H9 (cell line): ENCODE data around the gene FOXB1. TPM values are rescaled to one million over a fixed set of nuclear protein-coding genes. Genes with fewer than 3 reads are reported as not detected.

Source experiments
- DNase-seq: peaks from one replicate; pipeline ENCODE4 v3.0.0-alpha.2; 2017
- H2AFZ ChIP-seq: one replicate; pipeline ENCODE4 v1.6.1; 2013; ENCODE audit warnings: mild to moderate bottlenecking, low read length, control low read depth, moderate library complexity
- H2AK5ac ChIP-seq: 2 replicates; pipeline ENCODE4 v1.6.1; 2013; ENCODE audit warnings: low read length, control low read depth, mixed read lengths; ENCODE audit not compliant: insufficient read length
- H2BK120ac ChIP-seq: one replicate; pipeline ENCODE4 v1.6.1; 2013; ENCODE audit warnings: low read depth, mild to moderate bottlenecking, low read length, control low read depth, inconsistent platforms; ENCODE audit not compliant: poor library complexity, severe bottlenecking
- H2BK12ac ChIP-seq: 2 replicates; pipeline ENCODE4 v1.6.1; 2013; ENCODE audit warnings: low read length, control low read depth, mixed read lengths, low read depth; ENCODE audit not compliant: insufficient read length
- H2BK15ac ChIP-seq: 2 replicates; pipeline ENCODE4 v1.6.1; 2013; ENCODE audit warnings: low read depth, low read length, control low read depth
- H2BK20ac ChIP-seq: one replicate; pipeline ENCODE4 v1.6.1; 2013; ENCODE audit warnings: low read depth, mild to moderate bottlenecking, low read length, control low read depth, inconsistent platforms; ENCODE audit not compliant: poor library complexity, severe bottlenecking
- H2BK5ac ChIP-seq: 2 replicates; pipeline ENCODE4 v1.6.1; 2013; ENCODE audit warnings: low read length, control low read depth, mixed read lengths; ENCODE audit not compliant: insufficient read length
- H3K14ac ChIP-seq: 2 replicates; pipeline ENCODE4 v1.6.1; 2013; ENCODE audit warnings: low read length, control low read depth; ENCODE audit not compliant: insufficient read depth
- H3K18ac ChIP-seq: 2 replicates; pipeline ENCODE4 v1.6.1; 2013; ENCODE audit warnings: low read depth, mild to moderate bottlenecking, mixed read lengths, low read length, control low read depth; ENCODE audit not compliant: insufficient read length
- H3K23ac ChIP-seq: 2 replicates; pipeline ENCODE4 v1.6.1; 2013; ENCODE audit warnings: low read length, control low read depth, mixed read lengths, low read depth; ENCODE audit not compliant: insufficient read length
- H3K23me2 ChIP-seq: 2 replicates; pipeline ENCODE4 v1.6.1; 2013; ENCODE audit warnings: low read depth, mild to moderate bottlenecking, mixed read lengths, low read length, control low read depth; ENCODE audit not compliant: insufficient read length, poor library complexity, severe bottlenecking
- H3K27ac ChIP-seq: 2 replicates; pipeline ENCODE4 v1.5.1; 2013; ENCODE audit warnings: low read length, control low read depth, mixed read lengths, low read depth; ENCODE audit not compliant: insufficient read length
- H3K27me3 ChIP-seq: 2 replicates; pipeline ENCODE4 v1.6.1; 2013; ENCODE audit warnings: low read length, control low read depth, inconsistent platforms; ENCODE audit not compliant: insufficient read depth
- H3K4ac ChIP-seq: 2 replicates; pipeline ENCODE4 v1.6.1; 2013; ENCODE audit warnings: low read depth, mild to moderate bottlenecking, control low read depth, inconsistent platforms, low read length, moderate library complexity
- H3K4me1 ChIP-seq: 2 replicates; pipeline ENCODE4 v1.6.1; 2013; ENCODE audit warnings: low read length, control low read depth, inconsistent platforms; ENCODE audit not compliant: insufficient read depth
- H3K4me2 ChIP-seq: 2 replicates; pipeline ENCODE4 v1.6.1; 2013; ENCODE audit warnings: low read length, control low read depth, mixed read lengths; ENCODE audit not compliant: insufficient read length, insufficient read depth
- H3K56ac ChIP-seq: 2 replicates; pipeline ENCODE4 v1.6.1; 2013; ENCODE audit warnings: low read depth, mild to moderate bottlenecking, mixed read lengths, low read length, control low read depth; ENCODE audit not compliant: insufficient read length
- H3K79me1 ChIP-seq: 2 replicates; pipeline ENCODE4 v1.6.1; 2013; ENCODE audit warnings: low read depth, mild to moderate bottlenecking, moderate library complexity, low read length, control low read depth, inconsistent platforms; ENCODE audit not compliant: insufficient read depth, poor library complexity, severe bottlenecking
- H3K79me2 ChIP-seq: 2 replicates; pipeline ENCODE4 v1.6.1; 2013; ENCODE audit warnings: low read length, control low read depth, inconsistent platforms; ENCODE audit not compliant: insufficient read depth
- H3K9ac ChIP-seq: 2 replicates; pipeline ENCODE4 v1.6.1; 2013; ENCODE audit warnings: low read length, control low read depth, mixed read lengths; ENCODE audit not compliant: insufficient read length; ENCODE audit errors: extremely low read depth
- H3K9me3 ChIP-seq: one replicate; pipeline ENCODE4 v1.6.1; 2013; ENCODE audit warnings: low read depth, low read length, inconsistent platforms; ENCODE audit not compliant: control insufficient read depth
- H3T11ph ChIP-seq: one replicate; pipeline ENCODE4 v1.6.1; 2013; ENCODE audit warnings: mild to moderate bottlenecking, low read length, control low read depth, inconsistent platforms
- H4K20me1 ChIP-seq: one replicate; pipeline ENCODE4 v1.6.1; 2013; ENCODE audit not compliant: control insufficient read depth, insufficient read length, insufficient read depth
- H4K5ac ChIP-seq: 2 replicates; pipeline ENCODE4 v1.6.1; 2013; ENCODE audit warnings: low read depth, mild to moderate bottlenecking, mixed read lengths, low read length, control low read depth; ENCODE audit not compliant: insufficient read length
- H4K8ac ChIP-seq: replicated peaks from 2 replicates; pipeline ENCODE4 v1.6.1; 2013; ENCODE audit warnings: low read length, control low read depth, mixed read lengths, low read depth; ENCODE audit not compliant: insufficient read length
- H4K91ac ChIP-seq: 2 replicates; pipeline ENCODE4 v1.6.1; 2013; ENCODE audit warnings: low read depth, mild to moderate bottlenecking, moderate library complexity, mixed read lengths, low read length, control low read depth; ENCODE audit not compliant: insufficient read length
- H3K27ac Mint-ChIP-seq, 3 experiments: 2 replicates in 2 of 3; 3 replicates in 1 of 3; pipeline ENCODE4 v1.8.0; 2020 to 2021; ENCODE audit warnings: mixed read lengths in 3 of 3, mild to moderate bottlenecking in 1 of 3, moderate library complexity in 1 of 3
- H3K27me3 Mint-ChIP-seq: 2 replicates; pipeline ENCODE4 v1.8.0; 2021; ENCODE audit warnings: low read depth, mild to moderate bottlenecking, moderate library complexity, mixed read lengths
- H3K36me3 Mint-ChIP-seq, 3 experiments: 2 replicates in 2 of 3; 3 replicates in 1 of 3; pipeline ENCODE4 v1.8.0; 2020 to 2021; ENCODE audit warnings: low read depth in 3 of 3, mixed read lengths in 3 of 3; ENCODE audit not compliant: insufficient read depth in 1 of 3
- H3K4me1 Mint-ChIP-seq, 2 experiments: 2 replicates each; pipeline ENCODE4 v1.8.0; 2020; ENCODE audit warnings: mixed read lengths in 2 of 2
- H3K4me3 Mint-ChIP-seq, 2 experiments: 2 replicates in 1 of 2; 3 replicates in 1 of 2; pipeline ENCODE4 v1.8.0; 2020 to 2021; ENCODE audit warnings: mild to moderate bottlenecking in 2 of 2, mixed read lengths in 2 of 2, moderate library complexity in 1 of 2
- H3K9me3 Mint-ChIP-seq, 2 experiments: 2 replicates in 1 of 2; 3 replicates in 1 of 2; pipeline ENCODE4 v1.8.0; 2020; ENCODE audit warnings: mild to moderate bottlenecking in 2 of 2, mixed read lengths in 2 of 2, moderate library complexity in 1 of 2
- WGBS: extraction: QIAGEN DNeasy Blood & Tissue Kit; methylation state at CpG from one replicate; pipeline ENCODE4 v1.1.7; 2013; ENCODE audit warnings: missing lambda C conversion rate, low lambda C conversion rate, mixed read lengths; ENCODE audit not compliant: insufficient read length; ENCODE audit errors: extremely low coverage; 5-methylcytosine and 5-hydroxymethylcytosine counted together
- total RNA-seq: library from RNA; stranded (reverse); gene quantifications from 2 replicates; pipeline ENCODE4 v1.2.1, GENCODE V29; 2021
- TF ChIP-seq, protein P1 (sequence below): fragments of 200-600 bp; sonication (generic); conservative IDR thresholded peaks from 3 replicates; pipeline ENCODE4 v1.8.0; 2021; ENCODE audit warnings: antibody characterized with exemption, mild to moderate bottlenecking

The FOXB1 gene
- total RNA-seq, 1 experiment from 2014 or later, result 3.5 TPM

DNA sequence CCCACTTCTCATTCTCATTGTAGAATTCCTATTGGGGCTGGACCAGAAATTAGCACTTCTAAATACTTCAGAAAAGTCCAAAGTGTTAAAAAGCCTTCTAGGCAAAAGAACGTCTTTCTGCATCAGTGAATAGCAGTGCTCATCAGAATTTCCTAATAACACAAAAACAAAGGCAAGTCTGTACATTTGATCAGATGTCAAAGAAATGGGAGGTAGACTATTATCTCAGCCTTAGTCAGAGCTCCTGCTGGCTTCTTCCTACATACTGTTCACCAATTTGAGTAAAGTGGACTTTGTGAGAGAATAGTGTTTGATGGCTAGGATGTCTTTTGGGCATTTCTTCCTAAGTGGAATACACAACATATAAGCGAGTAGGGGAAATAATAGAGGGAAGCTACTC lies 48.7 kb downstream of the FOXB1 start:
- H2AFZ ChIP-seq, result no peak overlapping the region
- no peaks in the 10 kb centered on the region for H3K9me3 ChIP-seq
- no peak overlapping the region for H4K91ac ChIP-seq
- Mint-ChIP-seq H3K4me3 (no peak overlapping the region), H3K36me3 (peaks cover 10 to 20% (median 12%) of the 10 kb centered on the region in 3 experiments; a peak in 6 of 7 replicates), H3K4me1 (no peaks in the 10 kb centered on the region; a peak in 1 of 4 replicates), H3K27me3 (no peaks in the 10 kb centered on the region; the same call in 1 of the 2 replicates), H3K9me3 (peaks cover 15 to 17% of the 10 kb centered on the region in 2 experiments), H3K27ac (no peak overlapping the region)
- H2BK15ac ChIP-seq, result no peak overlapping the region
- no peaks in the 10 kb centered on the region for H3K79me2 ChIP-seq
- H3K4me1 ChIP-seq, result no peaks in the 10 kb centered on the region
- WGBS, result no CpG with 5 or more reads among the region's 2 CpGs
- no peak overlapping the region for H3K23ac ChIP-seq
- no peak overlapping the region for H2BK20ac ChIP-seq
- H4K5ac ChIP-seq, result no peak overlapping the region
- no peak overlapping the region for H4K8ac ChIP-seq
- no peak overlapping the region for H3T11ph ChIP-seq
- H2BK5ac ChIP-seq, result no peak overlapping the region
- no peak overlapping the region for H2AK5ac ChIP-seq
- no peak overlapping the region for H3K4ac ChIP-seq
- no peaks in the 10 kb centered on the region for H3K27me3 ChIP-seq
- H3K4me2 ChIP-seq, result no peak overlapping the region
- no peak overlapping the region for H3K14ac ChIP-seq
- H2BK120ac ChIP-seq, result no peak overlapping the region
- H3K79me1 ChIP-seq, result no peaks in the 10 kb centered on the region
- DNase-seq, result no peak
- no peaks in the 10 kb centered on the region for H3K23me2 ChIP-seq
- no peak overlapping the region for H3K56ac ChIP-seq
- no peak overlapping the region for H2BK12ac ChIP-seq
- TF ChIP-seq, protein P1, sequence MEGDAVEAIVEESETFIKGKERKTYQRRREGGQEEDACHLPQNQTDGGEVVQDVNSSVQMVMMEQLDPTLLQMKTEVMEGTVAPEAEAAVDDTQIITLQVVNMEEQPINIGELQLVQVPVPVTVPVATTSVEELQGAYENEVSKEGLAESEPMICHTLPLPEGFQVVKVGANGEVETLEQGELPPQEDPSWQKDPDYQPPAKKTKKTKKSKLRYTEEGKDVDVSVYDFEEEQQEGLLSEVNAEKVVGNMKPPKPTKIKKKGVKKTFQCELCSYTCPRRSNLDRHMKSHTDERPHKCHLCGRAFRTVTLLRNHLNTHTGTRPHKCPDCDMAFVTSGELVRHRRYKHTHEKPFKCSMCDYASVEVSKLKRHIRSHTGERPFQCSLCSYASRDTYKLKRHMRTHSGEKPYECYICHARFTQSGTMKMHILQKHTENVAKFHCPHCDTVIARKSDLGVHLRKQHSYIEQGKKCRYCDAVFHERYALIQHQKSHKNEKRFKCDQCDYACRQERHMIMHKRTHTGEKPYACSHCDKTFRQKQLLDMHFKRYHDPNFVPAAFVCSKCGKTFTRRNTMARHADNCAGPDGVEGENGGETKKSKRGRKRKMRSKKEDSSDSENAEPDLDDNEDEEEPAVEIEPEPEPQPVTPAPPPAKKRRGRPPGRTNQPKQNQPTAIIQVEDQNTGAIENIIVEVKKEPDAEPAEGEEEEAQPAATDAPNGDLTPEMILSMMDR, result no peak
- H3K18ac ChIP-seq, result no peak overlapping the region
- no peak overlapping the region for H3K27ac ChIP-seq
- H4K20me1 ChIP-seq, result no peaks in the 10 kb centered on the region
- no peak overlapping the region for H3K9ac ChIP-seq
